Raji (cell line): ENCODE results near the gene ORM1.

Source experiments
- POLR2A ChIP-seq: IDR thresholded peaks from 2 replicates; pipeline ENCODE4 v1.6.1; 2011; ENCODE audit warnings: low read depth, low read length, control low read depth; ENCODE audit not compliant: insufficient read depth

The ORM1 gene

GRCh38 chr9:114366334-114367128, 43.6 kb downstream of the ORM1 start:
- TF ChIP-seq POLR2A = no peak

- 0 out of 2 replicates have a peak, but pooled peaks have one; percentile 10 for TF ChIP-seq POLR2A
These were observed 44.5 kb downstream of the ORM1 start for GRCh38 chr9:114367366-114367765.

- TF ChIP-seq POLR2A = 0 out of 2 replicates have a peak, but pooled peaks have one; percentile 3
These were observed 45.1 kb downstream of the ORM1 start for GRCh38 chr9:114367772-114368569.

- TF ChIP-seq POLR2A = no peak
These were observed 46.6 kb downstream of the ORM1 start for GRCh38 chr9:114369216-114370130.

- TF ChIP-seq POLR2A = no peak
These were observed 47.5 kb downstream of the ORM1 start for GRCh38 chr9:114370251-114370967.

GRCh38 chr9:114370968-114371320, 48.0 kb downstream of the ORM1 start:
- TF ChIP-seq POLR2A = no peak

- no peak; the same call in 1 of the 2 replicates for TF ChIP-seq POLR2A
These were observed 48.5 kb downstream of the ORM1 start for GRCh38 chr9:114371343-114371944.

GRCh38 chr9:114371973-114372917, 49.3 kb downstream of the ORM1 start:
- TF ChIP-seq POLR2A = no peak; the same call in 1 of the 2 replicates

GRCh38 chr9:114372921-114373448, 50.1 kb downstream of the ORM1 start:
- peak; percentile 56 for TF ChIP-seq POLR2A

- TF ChIP-seq POLR2A = no peak
These were observed 51.2 kb downstream of the ORM1 start for GRCh38 chr9:114373960-114374730.

GRCh38 chr9:114374936-114375335, 52.0 kb downstream of the ORM1 start:
- no peak for TF ChIP-seq POLR2A

GRCh38 chr9:114375386-114376175, 52.7 kb downstream of the ORM1 start:
- no peak for TF ChIP-seq POLR2A
